H4 (cell line): ENCODE data around the gene MYCBPAP. TPM values are rescaled to one million over a fixed set of nuclear protein-coding genes. Genes with fewer than 3 reads are reported as not detected.

ENCODE experiments used
- DNase-seq: peaks from one replicate; pipeline ENCODE4 v3.0.0-alpha.2; 2015; ENCODE audit warnings: low spot score
- total RNA-seq: library from RNA; depleted of rRNA; stranded (reverse); fragments of >200 nt; shearing (Covaris generic); gene quantifications from 2 replicates; pipeline ENCODE4 v1.2.3, GENCODE V29; 2014

Gene MYCBPAP
- total RNA-seq, 1 experiment from 2014 or later: not detected

GRCh38 chr17:50551884-50552283 lies 43.6 kb downstream of the MYCBPAP start:
- no peak for DNase-seq

GRCh38 chr17:50554201-50554600 lies 46.0 kb downstream of the MYCBPAP start:
- no peak for DNase-seq

GRCh38 chr17:50556803-50557202 lies 48.6 kb downstream of the MYCBPAP start:
- DNase-seq: no peak

GRCh38 chr17:50557630-50558029 lies 49.4 kb downstream of the MYCBPAP start:
- no peak for DNase-seq

- no peak for DNase-seq
Measured at GRCh38 chr17:50558091-50558490, 49.9 kb downstream of the MYCBPAP start.

GRCh38 chr17:50558581-50558940 lies 50.3 kb downstream of the MYCBPAP start:
- no peak for DNase-seq

GRCh38 chr17:50558941-50559614 lies 50.8 kb downstream of the MYCBPAP start:
- DNase-seq: no peak

- peak; percentile 50 for DNase-seq
Measured at GRCh38 chr17:50559674-50560184, 51.5 kb downstream of the MYCBPAP start.

GRCh38 chr17:50560185-50560824 lies 52.1 kb downstream of the MYCBPAP start, which contains the start of gene CACNA1G:
Gene CACNA1G, plus strand, starts transcription at chr17:50560715. Its CDS starts 745 bp downstream, at chr17:50561460.
- DNase-seq: peak; percentile 89

- DNase-seq: no peak
Measured at GRCh38 chr17:50560931-50561745, 52.9 kb downstream of the MYCBPAP start.

- DNase-seq: no peak
Measured at GRCh38 chr17:50561746-50562141, 53.5 kb downstream of the MYCBPAP start.

GRCh38 chr17:50562242-50563091 lies 54.2 kb downstream of the MYCBPAP start:
- no peak for DNase-seq

GRCh38 chr17:50563092-50563511 lies 54.9 kb downstream of the MYCBPAP start:
- DNase-seq: no peak

GRCh38 chr17:50564916-50565315 lies 56.7 kb downstream of the MYCBPAP start:
- DNase-seq: no peak

- DNase-seq: no peak
Measured at GRCh38 chr17:50565402-50566350, 57.4 kb downstream of the MYCBPAP start.

- no peak for DNase-seq
Measured at GRCh38 chr17:50566886-50567285, 58.6 kb downstream of the MYCBPAP start.

- DNase-seq: no peak
Measured at GRCh38 chr17:50568659-50569058, 60.4 kb downstream of the MYCBPAP start.

- no peak for DNase-seq
Measured at GRCh38 chr17:50569592-50569991, 61.4 kb downstream of the MYCBPAP start.

GRCh38 chr17:50570032-50570431 lies 61.8 kb downstream of the MYCBPAP start:
- no peak for DNase-seq

- DNase-seq: no peak
Measured at GRCh38 chr17:50570528-50570927, 62.3 kb downstream of the MYCBPAP start.
